KOPT-K1 (cell line): ENCODE measurements around the gene PPFIBP2.

Experiments
- H3K27ac ChIP-seq: fragments of 200-600 bp; sonication (generic); 2 replicates; pipeline ENCODE4 v1.5.1; 2016; ENCODE audit warnings: antibody characterized with exemption, mild to moderate bottlenecking, low read depth, low read length; ENCODE audit not compliant: poor library complexity, severe bottlenecking
- H3K36me3 ChIP-seq: fragments of 200-600 bp; sonication (generic); 2 replicates; pipeline ENCODE4 v1.5.1; 2017; ENCODE audit warnings: antibody characterized with exemption, mild to moderate bottlenecking, low read length, moderate library complexity; ENCODE audit not compliant: insufficient read depth
- H3K9me3 ChIP-seq: fragments of 200-600 bp; sonication (generic); 2 replicates; pipeline ENCODE4 v1.5.1; 2017; ENCODE audit warnings: antibody characterized with exemption, low read length, mild to moderate bottlenecking; ENCODE audit not compliant: insufficient read depth, poor library complexity, severe bottlenecking

The PPFIBP2 gene

GRCh38 chr11:7600205-7600775, 86.5 kb downstream of the PPFIBP2 start:
- H3K9me3 ChIP-seq: no peaks in the 10 kb centered on the region
- H3K36me3 ChIP-seq: no peaks in the 10 kb centered on the region
- H3K27ac ChIP-seq: no peak overlapping the region

- Histone ChIP-seq H3K27ac (no peak overlapping the region), H3K36me3 (no peaks in the 10 kb centered on the region), H3K9me3 (no peaks in the 10 kb centered on the region)
These were observed 89.4 kb downstream of the PPFIBP2 start for GRCh38 chr11:7603031-7603781.

- H3K27ac ChIP-seq: no peak overlapping the region
- no peaks in the 10 kb centered on the region for H3K36me3 ChIP-seq
- no peaks in the 10 kb centered on the region for H3K9me3 ChIP-seq
These were observed 90.6 kb downstream of the PPFIBP2 start for GRCh38 chr11:7604331-7604955.

GRCh38 chr11:7605186-7605943, 91.6 kb downstream of the PPFIBP2 start:
- Histone ChIP-seq H3K27ac (no peak overlapping the region), H3K9me3 (no peaks in the 10 kb centered on the region), H3K36me3 (no peaks in the 10 kb centered on the region)

GRCh38 chr11:7606496-7606895, 92.7 kb downstream of the PPFIBP2 start:
- Histone ChIP-seq H3K27ac (no peak overlapping the region), H3K36me3 (no peaks in the 10 kb centered on the region), H3K9me3 (no peaks in the 10 kb centered on the region)

GRCh38 chr11:7609015-7609414, 95.2 kb downstream of the PPFIBP2 start:
- Histone ChIP-seq H3K36me3 (no peaks in the 10 kb centered on the region), H3K9me3 (no peaks in the 10 kb centered on the region), H3K27ac (no peak overlapping the region)

GRCh38 chr11:7609521-7609920, 95.7 kb downstream of the PPFIBP2 start:
- Histone ChIP-seq H3K36me3 (no peaks in the 10 kb centered on the region), H3K27ac (no peak overlapping the region), H3K9me3 (no peaks in the 10 kb centered on the region)

- Histone ChIP-seq H3K9me3 (no peaks in the 10 kb centered on the region), H3K27ac (no peak overlapping the region), H3K36me3 (no peaks in the 10 kb centered on the region)
These were observed 96.6 kb downstream of the PPFIBP2 start for GRCh38 chr11:7610393-7610792.

GRCh38 chr11:7611411-7611810, 97.6 kb downstream of the PPFIBP2 start:
- no peak overlapping the region for H3K27ac ChIP-seq
- no peaks in the 10 kb centered on the region for H3K9me3 ChIP-seq
- H3K36me3 ChIP-seq: no peaks in the 10 kb centered on the region

- H3K27ac ChIP-seq: no peak overlapping the region
- H3K9me3 ChIP-seq: no peaks in the 10 kb centered on the region
These were observed 98.4 kb downstream of the PPFIBP2 start for GRCh38 chr11:7612056-7612660.

GRCh38 chr11:7612661-7613393, 99.0 kb downstream of the PPFIBP2 start:
- no peak overlapping the region for H3K27ac ChIP-seq
- H3K9me3 ChIP-seq: no peaks in the 10 kb centered on the region
- H3K36me3 ChIP-seq: no peaks in the 10 kb centered on the region

More at GRCh38 chr11:7612056-7612660, 98.4 kb downstream of the PPFIBP2 start:
- no peaks in the 10 kb centered on the region for H3K36me3 ChIP-seq

GRCh38 chr11:7613394-7613720, 99.6 kb downstream of the PPFIBP2 start:
- Histone ChIP-seq H3K36me3 (no peaks in the 10 kb centered on the region), H3K27ac (no peak overlapping the region), H3K9me3 (no peaks in the 10 kb centered on the region)

GRCh38 chr11:7614656-7615055, 100.9 kb downstream of the PPFIBP2 start:
- Histone ChIP-seq H3K36me3 (no peaks in the 10 kb centered on the region), H3K27ac (no peak overlapping the region), H3K9me3 (no peaks in the 10 kb centered on the region)

- Histone ChIP-seq H3K27ac (no peak overlapping the region), H3K36me3 (no peaks in the 10 kb centered on the region)
These were observed 103.2 kb downstream of the PPFIBP2 start for GRCh38 chr11:7617032-7617431.

More at GRCh38 chr11:7617032-7617431, 103.2 kb downstream of the PPFIBP2 start:
- no peaks in the 10 kb centered on the region for H3K9me3 ChIP-seq
